ENCODE results near the gene TANC1.
"Not testable (repeated sequence)": the region's sequence is repeated elsewhere in the genome, so short reads cannot be mapped to it uniquely, and the experiment has no call there.

Gene TANC1

DNA sequence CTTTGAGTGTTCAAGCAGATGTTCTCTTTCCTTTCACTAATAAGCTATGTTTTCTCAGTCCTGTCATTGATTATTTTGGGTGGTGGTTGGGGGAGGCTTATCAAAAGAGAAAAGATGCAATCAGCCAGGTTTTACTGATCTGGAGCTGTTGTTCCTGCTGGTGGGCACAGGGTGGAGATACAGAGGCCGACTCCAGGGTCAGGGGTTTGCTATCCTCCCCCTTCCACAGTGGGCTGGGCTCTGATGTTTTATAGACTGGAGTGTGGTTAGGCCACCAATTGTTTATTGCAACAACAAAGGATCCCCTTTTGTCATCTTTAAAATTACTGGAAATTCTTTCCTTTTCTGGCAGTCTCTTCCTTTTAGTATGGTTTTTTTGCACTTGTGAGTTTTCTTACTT is 120.5 kb downstream of the TANC1 start:
- no peak for DNase-seq (ENCODE audit: low read depth in 2 of 2)

DNA sequence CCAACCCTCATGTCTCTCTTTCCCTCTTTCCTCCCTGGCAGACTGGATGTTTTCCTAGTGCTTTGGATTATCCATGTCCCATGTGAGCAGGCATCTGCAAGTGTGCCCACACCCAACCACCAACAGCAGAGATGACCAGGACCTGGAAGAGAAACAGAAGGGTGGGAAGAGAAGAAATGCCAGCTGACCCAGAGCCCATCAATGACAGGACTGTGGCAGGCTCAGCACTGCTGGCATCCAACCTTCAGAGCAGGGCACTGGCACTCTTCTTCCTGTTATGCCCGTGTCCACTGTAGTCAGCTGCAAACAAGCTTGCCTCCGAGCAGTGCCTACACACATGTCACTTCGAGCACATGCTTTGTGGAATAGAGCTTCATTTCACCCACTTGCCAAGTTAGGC is 121.1 kb downstream of the TANC1 start:
- no peak for DNase-seq (ENCODE audit: low read depth in 2 of 2)

DNA sequence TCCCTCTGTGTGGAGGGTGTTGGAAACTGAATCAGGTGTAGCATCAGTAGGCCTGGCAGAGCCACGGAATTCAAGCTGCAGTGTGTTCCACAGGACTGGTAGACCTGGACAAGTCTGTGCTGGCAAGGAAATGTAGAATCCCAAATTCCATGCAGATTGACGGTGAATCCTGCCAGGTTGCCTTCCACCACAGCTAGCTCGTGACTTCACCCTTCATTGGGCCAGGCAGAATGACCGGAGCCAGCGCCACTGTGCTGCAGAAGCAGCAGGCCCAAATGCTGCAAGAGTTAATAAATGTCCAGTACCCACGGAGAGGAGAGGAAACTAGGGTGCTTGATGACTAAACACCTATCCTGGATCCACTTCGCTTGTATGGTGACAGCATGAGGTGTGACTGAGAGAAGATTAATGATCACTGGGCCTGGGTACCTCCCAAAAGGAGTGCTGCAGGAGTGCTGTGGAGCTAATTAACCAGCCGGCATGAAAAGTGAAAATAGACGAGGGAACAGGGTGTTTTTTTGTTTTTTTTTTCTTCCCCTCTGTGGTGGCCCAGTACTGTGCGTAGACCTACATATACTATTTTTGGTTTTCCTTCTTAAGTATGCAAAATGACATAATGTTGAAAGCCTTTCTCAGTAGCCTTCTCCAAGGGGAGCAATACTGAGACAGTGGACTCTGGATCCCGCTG is 122.2 kb downstream of the TANC1 start:
- no peak for DNase-seq (ENCODE audit: low read depth in 2 of 2)

- DNase-seq (ENCODE audit: low read depth in 2 of 2) = no peak
Observed at GRCh38 chr2:159091381-159091780, 122.9 kb downstream of the TANC1 start.

DNA sequence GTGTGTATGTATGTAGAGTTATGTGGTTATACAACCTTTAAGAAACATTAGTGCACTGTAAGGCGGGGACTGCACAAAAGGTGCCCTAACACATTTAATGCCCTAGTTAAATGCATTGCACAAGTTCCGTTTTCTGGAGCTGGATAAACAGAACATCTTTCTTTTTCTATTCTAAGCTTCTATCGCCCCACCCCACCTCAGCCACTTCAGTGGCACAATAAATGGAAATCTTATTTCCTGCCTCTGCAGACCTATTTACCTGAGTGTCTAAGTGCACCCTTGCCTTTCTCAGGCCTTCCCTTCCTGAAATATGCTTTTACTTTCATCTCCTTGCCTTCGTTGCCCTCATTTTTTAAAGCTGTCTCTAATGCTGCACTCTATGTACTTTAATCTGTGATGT is 123.5 kb downstream of the TANC1 start:
- no peak for DNase-seq (ENCODE audit: low read depth in 2 of 2)

GRCh38 chr2:159093497-159093896 is 125.1 kb downstream of the TANC1 start:
- DNase-seq (ENCODE audit: low read depth in 2 of 2) = no peak

- no peak for DNase-seq (ENCODE audit: low read depth in 2 of 2)
Observed at GRCh38 chr2:159094173-159094737, 125.8 kb downstream of the TANC1 start.

GRCh38 chr2:159095813-159096212 is 127.4 kb downstream of the TANC1 start:
- DNase-seq (ENCODE audit: low read depth in 2 of 2) = no peak

DNA sequence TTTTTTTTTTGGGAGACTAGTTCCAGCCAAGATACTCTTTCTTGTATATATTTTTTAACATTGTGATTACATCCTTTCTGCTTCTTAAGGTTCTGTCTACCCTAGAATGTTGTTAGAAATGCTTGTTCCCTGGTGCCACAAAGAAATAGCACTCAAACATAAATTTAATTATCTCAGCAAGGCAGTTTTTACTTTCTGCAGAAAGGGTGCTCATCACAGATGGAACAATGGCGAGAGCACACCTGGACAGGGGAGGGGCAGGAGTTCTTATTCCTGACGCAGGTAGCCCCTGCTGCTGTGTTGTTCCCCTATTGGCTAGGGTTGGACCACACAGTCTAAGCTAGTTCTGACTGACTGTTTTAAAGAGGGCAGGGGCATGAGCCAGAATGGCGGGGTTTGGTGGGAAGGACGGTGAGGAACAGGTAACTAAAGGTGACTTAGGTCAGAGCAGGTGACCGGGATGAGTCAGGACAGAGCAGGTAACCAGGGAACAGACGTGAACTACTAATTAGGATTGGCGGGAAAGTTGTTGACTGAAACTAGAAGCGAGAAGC is 127.9 kb downstream of the TANC1 start:
- not testable (repeated sequence) for DNase-seq (ENCODE audit: low read depth in 2 of 2)

GRCh38 chr2:159096901-159097300 is 128.5 kb downstream of the TANC1 start:
- no peak for DNase-seq (ENCODE audit: low read depth in 2 of 2)

DNA sequence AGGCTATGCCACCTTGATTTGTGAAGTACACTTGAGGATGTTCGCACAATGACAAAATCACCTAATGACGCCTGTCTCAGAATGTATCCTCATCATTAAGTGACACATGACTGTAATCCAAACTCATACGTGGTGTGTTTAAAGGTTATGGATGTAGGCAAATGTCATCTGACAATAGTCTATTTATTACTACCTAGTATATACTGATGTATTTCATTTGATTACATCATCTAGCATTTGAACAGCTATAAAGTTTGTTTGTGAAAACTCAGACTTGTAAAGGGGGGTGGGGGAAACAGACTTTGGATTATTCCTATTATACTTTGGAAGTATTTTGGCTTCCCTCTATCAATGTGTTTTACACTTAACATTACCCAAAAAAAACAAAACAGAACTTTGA is 129.9 kb downstream of the TANC1 start:
- no peak for DNase-seq (ENCODE audit: low read depth in 2 of 2)

GRCh38 chr2:159098921-159099411 is 130.5 kb downstream of the TANC1 start:
- no peak for DNase-seq (ENCODE audit: low read depth in 2 of 2)

GRCh38 chr2:159101755-159102489 is 133.5 kb downstream of the TANC1 start:
- no peak for DNase-seq (ENCODE audit: low read depth in 2 of 2)

GRCh38 chr2:159103411-159103810 is 135.0 kb downstream of the TANC1 start:
- no peak for DNase-seq (ENCODE audit: low read depth in 2 of 2)

DNA sequence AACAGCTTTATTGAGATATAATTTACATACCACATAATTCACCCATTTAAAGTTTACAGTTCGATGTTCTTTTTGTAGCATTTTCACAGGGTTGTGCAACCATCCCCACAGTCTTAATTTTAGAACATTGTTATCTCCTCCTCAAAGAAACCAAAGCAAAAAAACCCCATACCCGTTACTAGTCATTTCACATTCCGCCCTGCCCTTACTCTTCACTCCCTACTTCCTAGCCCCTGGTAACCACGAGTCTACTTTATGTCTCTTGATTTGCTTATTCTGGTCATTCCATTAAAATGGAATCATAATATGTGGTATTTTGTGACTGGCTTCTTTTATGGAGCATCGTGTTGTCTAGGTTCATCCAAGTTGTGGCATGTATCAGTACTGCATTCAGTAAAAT is 137.7 kb downstream of the TANC1 start:
- no peak for DNase-seq (ENCODE audit: low read depth in 2 of 2)

GRCh38 chr2:159108181-159108893 is 139.9 kb downstream of the TANC1 start:
- DNase-seq (ENCODE audit: low read depth in 2 of 2) = no peak

- no peak for DNase-seq (ENCODE audit: low read depth in 2 of 2)
Observed at GRCh38 chr2:159109517-159109916, 141.1 kb downstream of the TANC1 start.

DNA sequence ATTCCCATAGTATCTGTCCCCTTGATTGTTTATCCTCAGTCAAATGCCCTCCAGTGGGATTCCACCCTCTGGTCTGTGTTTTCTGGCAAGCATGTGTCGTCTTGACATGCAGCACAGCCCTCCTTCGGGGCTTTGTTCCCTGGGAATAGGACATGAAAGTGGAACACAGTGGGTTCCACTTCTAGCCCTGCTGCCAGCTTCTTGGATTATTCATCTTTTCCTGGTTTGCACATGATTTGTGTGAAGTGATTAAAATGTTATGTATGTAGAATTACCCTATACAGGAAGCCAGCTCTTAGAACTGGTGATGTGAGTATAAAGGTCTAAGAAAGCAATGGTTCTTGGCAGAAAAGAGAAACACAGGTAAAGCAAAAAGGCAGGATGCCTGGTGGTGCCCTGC is 142.3 kb downstream of the TANC1 start:
- no peak for DNase-seq (ENCODE audit: low read depth in 2 of 2)

GRCh38 chr2:159111346-159111927 is 143.0 kb downstream of the TANC1 start:
- DNase-seq (ENCODE audit: low read depth in 2 of 2) = no peak

GRCh38 chr2:159114835-159115234 is 146.4 kb downstream of the TANC1 start:
- no peak for DNase-seq (ENCODE audit: low read depth in 2 of 2)

DNA sequence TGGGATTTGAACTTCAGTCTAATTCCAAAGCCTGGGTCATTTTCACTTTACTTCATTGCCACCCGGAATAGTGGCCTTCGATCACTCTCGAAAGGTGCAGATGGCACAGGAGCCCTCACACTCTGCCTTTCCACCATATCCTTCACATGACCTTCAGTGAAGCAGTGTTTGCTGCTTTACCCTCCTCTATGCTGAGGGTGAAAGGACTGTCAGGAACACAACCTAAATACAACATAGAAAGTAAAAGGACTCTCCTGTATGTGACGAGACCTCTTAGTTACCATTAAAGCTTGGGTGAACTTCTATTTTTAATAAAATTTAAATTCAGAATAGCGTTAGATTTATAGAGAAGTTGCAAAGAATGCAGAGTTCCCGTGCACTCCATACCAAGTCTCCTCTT is 148.5 kb downstream of the TANC1 start:
- no peak for DNase-seq (ENCODE audit: low read depth in 2 of 2)

- DNase-seq (ENCODE audit: low read depth in 2 of 2) = no peak
Observed at GRCh38 chr2:159117658-159118057, 149.2 kb downstream of the TANC1 start.
